Pancreas (tissue), 10 donors: ENCODE data around the gene VCP. TPM values are rescaled to one million over a fixed set of nuclear protein-coding genes. Genes with fewer than 3 reads are reported as not detected.
A peak's percentile ranks its signal among the peaks of the same experiment; 100 is the strongest.

Source experiments
- ATAC-seq, 4 donors: fragments of 200-7000 bp; cut with Tn5 transposase; one replicate each; pipeline versions ENCODE4 v1.8.0 to v1.9.1; 2020; ENCODE audit warnings: mild to moderate bottlenecking in 4 of 4, moderate library complexity in 4 of 4
- DNase-seq, 6 donors: peaks; one replicate each; pipeline ENCODE4 v3.0.0-alpha.2; 2020
- FAIRE-seq: peaks from 2 replicates; lab custom pipeline; 2012; peaks lifted over from hg19 to GRCh38; lab: Jason Lieb, UNC
- H3K27ac ChIP-seq, 4 donors: fragments of 200-600 bp; sonication (generic); 1 replicate in 3 of 4; 2 replicates in 1 of 4; pipeline versions ENCODE4 v1.5.0 to v1.8.0; 2020
- H3K27me3 ChIP-seq, 4 donors: fragments of 200-600 bp; one replicate each; pipeline ENCODE4 v1.8.0; 2021
- H3K36me3 ChIP-seq, 3 donors: fragments of 200-600 bp; sonication (generic) in 1 of 3; one replicate each; pipeline versions ENCODE4 v1.5.0 to v1.8.0; 2020 to 2021
- H3K4me1 ChIP-seq, 3 donors: fragments of 200-600 bp; one replicate each; pipeline ENCODE4 v1.8.0; 2021
- H3K4me3 ChIP-seq, 4 donors: fragments of 200-600 bp; sonication (generic) in 2 of 4; one replicate each; pipeline versions ENCODE4 v1.5.0 to v1.8.0; 2020 to 2021
- H3K9me3 ChIP-seq, 4 donors: fragments of 200-600 bp; one replicate each; pipeline ENCODE4 v1.8.0; 2021
- CTCF ChIP-seq, 4 donors: fragments of 200-600 bp; sonication (generic) in 3 of 4; IDR thresholded peaks; one replicate each; pipeline versions ENCODE4 v1.5.0 to v1.8.0; 2021; ENCODE audit warnings: antibody characterized with exemption in 4 of 4
- WGBS, 2 donors: extraction: QIAGEN DNeasy Blood & Tissue Kit; methylation state at CpG; one replicate each; pipeline ENCODE4 v1.1.7; 2013; 5-methylcytosine and 5-hydroxymethylcytosine counted together
- intact Hi-C, 3 donors: fragments of 100-400 bp; cut with DNase I; formaldehyde crosslinking; loops; one replicate each; pipeline versions ENCODE4 v1.11.1 to v1.14.2; 2022
- polyA plus RNA-seq, 2 donors: library from polyadenylated mRNA; stranded (reverse); fragments of 200-250 nt; gene quantifications; one replicate each; pipeline ENCODE4 v1.2.3, GENCODE V29; 2013
- total RNA-seq, 6 donors: library from RNA; stranded (reverse); fragmentation: NEBNext Ultra II Directional in 4 of 6; extraction: Animal tissue kit (Norgen Biotek cat#: 25700) in 4 of 6; gene quantifications; one replicate each; pipeline versions ENCODE4 v1.2.1 to v1.2.4, GENCODE V29; 2021 to 2023
- donor health status: healthy with polysubstance abuse.
- donor health status: DM: no; HTN: no; CAD: no; lungs with moderate emphysema.
- donor health status: DM: no; HTN: no; CAD: no.
- donor health status: control.
- donor health status: control.
- donor health status: Bipolar disorder and iron deficiency.
- donor health status: DM: yes; HTN: yes; CAD: no.
- donor health status: DM: no; HTN: no; CAD: no.
- donor health status: DM: no; HTN: no; CAD: no.
- donor health status: DM: yes; HTN: yes; CAD: no.

VCP gene
- total and polyA plus RNA-seq, 8 donors = 32.5 to 104 (median 57.3) TPM

GRCh38 chr9:35091536-35091935 lies 19.1 kb upstream of the VCP start:
- no peak for TF ChIP-seq CTCF (IDR thresholded peaks at IDR 0.05)
- DNase-seq (no peak), FAIRE-seq (no peak), ATAC-seq (no peak)
- no peaks in the 10 kb centered on the region for H3K9me3 ChIP-seq
- no peak overlapping the region for H3K4me3 ChIP-seq
- peaks cover 0 to 5% (median 0%) of the 10 kb centered on the region in 3 donors for H3K4me1 ChIP-seq
- no peaks in the 10 kb centered on the region for H3K27me3 ChIP-seq
- WGBS, 2 donors = 94 to 99% methylated on average over 17 of the region's 17 CpGs
- H3K27ac ChIP-seq = no peak overlapping the region
- intact Hi-C loops = no loop called here
- H3K36me3 ChIP-seq = peaks cover 5 to 38% (median 26%) of the 10 kb centered on the region in 3 donors

- TF ChIP-seq CTCF (IDR thresholded peaks at IDR 0.05) = no peak
- Histone ChIP-seq H3K27me3 (no peaks in the 10 kb centered on the region), H3K9me3 (no peaks in the 10 kb centered on the region), H3K4me3 (no peak overlapping the region), H3K36me3 (peaks cover 5 to 38% (median 26%) of the 10 kb centered on the region in 3 donors), H3K27ac (no peak overlapping the region), H3K4me1 (no peaks in the 10 kb centered on the region)
- WGBS, 2 donors = 94 to 95% methylated on average over 2 of the region's 2 CpGs
- DNase-seq (no peak), ATAC-seq (no peak), FAIRE-seq (no peak)
- intact Hi-C loops = no loop called here
Measured at GRCh38 chr9:35089434-35089833, 17.0 kb upstream of the VCP start.

GRCh38 chr9:35085078-35085477 lies 12.7 kb upstream of the VCP start:
- no peaks in the 10 kb centered on the region for H3K4me1 ChIP-seq
- DNase-seq (no peak), FAIRE-seq (no peak), ATAC-seq (no peak)
- no peak for TF ChIP-seq CTCF (IDR thresholded peaks at IDR 0.05)
- intact Hi-C loops = no loop called here
- no peak overlapping the region for H3K4me3 ChIP-seq
- H3K27ac ChIP-seq = no peak overlapping the region
- 84% methylated on average over 2 of the region's 2 CpGs for WGBS, 2 donors
- H3K27me3 ChIP-seq = no peaks in the 10 kb centered on the region
- H3K9me3 ChIP-seq = no peaks in the 10 kb centered on the region
- peaks cover 3 to 22% (median 19%) of the 10 kb centered on the region in 3 donors for H3K36me3 ChIP-seq

DNA sequence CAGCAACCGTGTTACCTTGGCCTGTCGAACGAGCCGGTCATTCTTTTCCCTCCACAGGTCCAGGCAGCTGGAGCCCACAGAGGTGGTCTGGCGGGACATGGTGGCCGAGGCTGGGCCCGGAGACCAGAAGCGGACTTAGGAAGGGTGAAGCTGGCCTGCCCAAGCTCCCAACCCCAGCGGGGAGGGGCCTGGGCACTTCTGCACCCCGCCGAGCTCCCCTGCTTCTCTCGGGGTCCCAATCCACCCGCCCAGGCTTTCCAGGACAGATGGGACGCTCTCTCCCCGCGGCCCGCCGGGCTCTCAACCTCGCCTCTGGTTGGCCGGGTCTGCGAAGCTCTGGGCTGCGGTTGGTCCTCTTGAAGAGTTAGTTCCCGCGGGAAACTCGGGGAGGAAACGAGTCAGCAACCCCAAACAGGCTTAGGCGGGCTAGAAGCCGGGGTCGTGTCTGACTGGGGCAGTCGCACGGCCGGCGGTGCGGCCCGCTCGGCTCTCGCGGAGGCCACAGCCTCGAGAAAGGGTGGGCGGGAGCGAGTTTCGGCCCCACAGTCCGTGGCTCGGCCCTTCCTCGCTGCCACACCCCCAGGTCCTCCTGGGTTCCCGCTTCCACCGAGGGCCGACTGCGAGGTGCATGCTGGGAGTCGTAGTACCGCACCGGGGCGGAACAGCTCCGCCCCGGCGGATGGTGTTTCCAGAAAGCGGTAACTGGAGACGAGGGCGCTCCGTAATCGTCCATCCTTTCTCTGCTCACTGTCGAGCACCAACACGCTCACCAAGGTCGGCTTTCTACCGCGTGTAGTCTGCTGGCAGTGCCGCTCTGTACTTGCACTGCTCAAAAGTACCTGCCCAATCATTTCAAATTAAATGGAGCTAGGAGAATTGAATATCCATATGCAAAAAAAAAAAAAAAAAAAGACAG lies 7.3 kb upstream of the VCP start, which contains the start of gene FANCG:
FANCG (minus strand) TSS at position 517 of the 916 bp plus-strand sequence; CDS start at position 99, 418 bp downstream.
- Histone ChIP-seq H3K27ac (peak within 1 kb of the TSS in 2 of 4 donors; percentile 50 to 63), H3K9me3 (no peaks in the 10 kb centered on the region), H3K36me3 (no peaks in the 10 kb centered on the region), H3K4me3 (peak within 1 kb of the TSS; percentile 79 to 85 (median 84)), H3K27me3 (no peaks in the 10 kb centered on the region), H3K4me1 (peaks cover 0 to 11% (median 6%) of the 10 kb centered on the region in 3 donors)
- peak; percentile 85 to 93 (median 88) for DNase-seq
- 0 to 1% methylated on average over 59 to 67 of the region's 67 CpGs for WGBS, 2 donors
- ATAC-seq = peak; percentile 97 to 99 (median 98)
- intact Hi-C loops = no loop called here
- FAIRE-seq = no peak
- peak in 1 of 4 donors; percentile 27 for TF ChIP-seq CTCF (IDR thresholded peaks at IDR 0.05)
